Measurements from ENCODE around the gene NINJ1.

GRCh38 chr9:93079371-93079770, 54.7 kb downstream of the NINJ1 start:
- TF ChIP-seq RCOR1 (IDR thresholded peaks at IDR 0.05; ENCODE audit: insufficient replicate concordance, low read length) (no peak), CHD1 (IDR thresholded peaks at IDR 0.05; ENCODE audit: low read depth, low read length) (no peak), POLR2A (IDR thresholded peaks at IDR 0.05; ENCODE audit: low read depth, low read length) (no peak), RAD21 (IDR thresholded peaks at IDR 0.05; ENCODE audit: low read length) (no peak)
- TF ChIP-seq, protein P1, sequence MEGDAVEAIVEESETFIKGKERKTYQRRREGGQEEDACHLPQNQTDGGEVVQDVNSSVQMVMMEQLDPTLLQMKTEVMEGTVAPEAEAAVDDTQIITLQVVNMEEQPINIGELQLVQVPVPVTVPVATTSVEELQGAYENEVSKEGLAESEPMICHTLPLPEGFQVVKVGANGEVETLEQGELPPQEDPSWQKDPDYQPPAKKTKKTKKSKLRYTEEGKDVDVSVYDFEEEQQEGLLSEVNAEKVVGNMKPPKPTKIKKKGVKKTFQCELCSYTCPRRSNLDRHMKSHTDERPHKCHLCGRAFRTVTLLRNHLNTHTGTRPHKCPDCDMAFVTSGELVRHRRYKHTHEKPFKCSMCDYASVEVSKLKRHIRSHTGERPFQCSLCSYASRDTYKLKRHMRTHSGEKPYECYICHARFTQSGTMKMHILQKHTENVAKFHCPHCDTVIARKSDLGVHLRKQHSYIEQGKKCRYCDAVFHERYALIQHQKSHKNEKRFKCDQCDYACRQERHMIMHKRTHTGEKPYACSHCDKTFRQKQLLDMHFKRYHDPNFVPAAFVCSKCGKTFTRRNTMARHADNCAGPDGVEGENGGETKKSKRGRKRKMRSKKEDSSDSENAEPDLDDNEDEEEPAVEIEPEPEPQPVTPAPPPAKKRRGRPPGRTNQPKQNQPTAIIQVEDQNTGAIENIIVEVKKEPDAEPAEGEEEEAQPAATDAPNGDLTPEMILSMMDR (conservative IDR thresholded peaks at IDR 0.05; ENCODE audit: low read depth, low read length), result no peak
- TF ChIP-seq, protein P2, sequence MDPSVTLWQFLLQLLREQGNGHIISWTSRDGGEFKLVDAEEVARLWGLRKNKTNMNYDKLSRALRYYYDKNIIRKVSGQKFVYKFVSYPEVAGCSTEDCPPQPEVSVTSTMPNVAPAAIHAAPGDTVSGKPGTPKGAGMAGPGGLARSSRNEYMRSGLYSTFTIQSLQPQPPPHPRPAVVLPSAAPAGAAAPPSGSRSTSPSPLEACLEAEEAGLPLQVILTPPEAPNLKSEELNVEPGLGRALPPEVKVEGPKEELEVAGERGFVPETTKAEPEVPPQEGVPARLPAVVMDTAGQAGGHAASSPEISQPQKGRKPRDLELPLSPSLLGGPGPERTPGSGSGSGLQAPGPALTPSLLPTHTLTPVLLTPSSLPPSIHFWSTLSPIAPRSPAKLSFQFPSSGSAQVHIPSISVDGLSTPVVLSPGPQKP (IDR thresholded peaks at IDR 0.05; ENCODE audit: borderline replicate concordance, low read depth, low read length), result no peak
